ENCODE results near the gene ACVRL1.

ACVRL1 gene

GRCh38 chr12:51900323-51900889, 6.9 kb upstream of the ACVRL1 start:
- DNase-seq = no peak

GRCh38 chr12:51901121-51901817, 6.0 kb upstream of the ACVRL1 start:
- no peak for DNase-seq

GRCh38 chr12:51901881-51902280, 5.4 kb upstream of the ACVRL1 start:
- no peak for DNase-seq

- no peak for DNase-seq
Observed at GRCh38 chr12:51904951-51905470, 2.3 kb upstream of the ACVRL1 start.

- peak in 1 of 2 donors; percentile 35 for DNase-seq
Observed at GRCh38 chr12:51905471-51906429, 1.6 kb upstream of the ACVRL1 start.

GRCh38 chr12:51906430-51907082, 748 bp upstream of the ACVRL1 start:
- DNase-seq = no peak

GRCh38 chr12:51907856-51908425, 637 bp downstream of the ACVRL1 start:
- DNase-seq = no peak

- no peak for DNase-seq
Observed at GRCh38 chr12:51908876-51909592, 1.7 kb downstream of the ACVRL1 start.

- no peak for DNase-seq
Observed at GRCh38 chr12:51910168-51910567, 2.9 kb downstream of the ACVRL1 start.

GRCh38 chr12:51910691-51911090, 3.4 kb downstream of the ACVRL1 start:
- DNase-seq = no peak

- DNase-seq = no peak
Observed at GRCh38 chr12:51911307-51911706, 4.0 kb downstream of the ACVRL1 start.

- peak in 1 of 2 donors; percentile 12 for DNase-seq
Observed at GRCh38 chr12:51911788-51912711, 4.7 kb downstream of the ACVRL1 start.

- no peak for DNase-seq
Observed at GRCh38 chr12:51913071-51914033, 6.0 kb downstream of the ACVRL1 start.

GRCh38 chr12:51914034-51914923, 7.0 kb downstream of the ACVRL1 start:
- DNase-seq = no peak

- DNase-seq = no peak
Observed at GRCh38 chr12:51915003-51915625, 7.8 kb downstream of the ACVRL1 start.

- DNase-seq = no peak
Observed at GRCh38 chr12:51915951-51916350, 8.6 kb downstream of the ACVRL1 start.

- no peak for DNase-seq
Observed at GRCh38 chr12:51917041-51917590, 9.8 kb downstream of the ACVRL1 start.
